Measurements from ENCODE around the gene CLMP. TPM values are rescaled to one million over a fixed set of nuclear protein-coding genes. Genes with fewer than 3 reads are reported as not detected.

CLMP gene
- polyA plus RNA-seq, 3 donors: 0.33 TPM; not detected in 2

DNA sequence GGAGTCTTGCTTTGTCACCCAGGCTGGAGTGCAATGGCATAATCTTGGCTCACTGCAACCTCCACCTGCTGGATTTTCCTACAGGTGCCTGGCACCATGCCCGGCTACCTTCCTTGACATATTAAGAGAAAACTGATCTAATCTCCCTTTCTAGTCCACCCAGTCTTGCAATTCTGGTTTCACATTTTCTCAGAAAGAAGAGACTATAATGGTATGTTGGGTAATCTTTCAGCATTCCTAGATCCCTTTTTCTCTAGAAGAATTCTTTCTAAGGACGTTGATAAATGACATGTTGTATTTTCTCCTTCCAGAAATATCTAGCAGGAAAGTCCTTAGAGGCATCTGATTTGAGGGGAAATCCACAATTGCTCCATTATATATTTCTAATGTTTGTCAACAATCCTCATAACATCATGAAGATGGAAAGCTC lies 122.7 kb downstream of the CLMP start:
- H3K27ac ChIP-seq (ENCODE audit: low read depth in 1 of 2, low read length in 2 of 2): no peak overlapping the region
- no peaks in the 10 kb centered on the region for H3K9me3 ChIP-seq (replicated peaks in 1 of 2; ENCODE audit: control insufficient read depth in 1 of 2, insufficient read depth in 1 of 2, low read length in 2 of 2)
- peaks cover 0 to 2% (median 0%) of the 10 kb centered on the region in 3 donors for H3K27me3 Mint-ChIP-seq (ENCODE audit: low read depth in 3 of 3)
- no peaks in the 10 kb centered on the region for H4K20me1 ChIP-seq (ENCODE audit: insufficient read depth, low read length)
- H3K36me3 Mint-ChIP-seq: peaks cover 3 to 4% of the 10 kb centered on the region in 2 donors
- no peaks in the 10 kb centered on the region for H3K36me3 ChIP-seq (replicated peaks in 1 of 2; ENCODE audit: control insufficient read depth in 1 of 2, insufficient read depth in 2 of 2, low read length in 2 of 2)
- no peaks in the 10 kb centered on the region for H3K9me3 Mint-ChIP-seq
- H3K4me2 ChIP-seq (replicated peaks; ENCODE audit: extremely low read depth, low read length, poor library complexity, severe bottlenecking): no peak overlapping the region
- no peaks in the 10 kb centered on the region for H3K27me3 ChIP-seq (ENCODE audit: control insufficient read depth in 2 of 2, insufficient read depth in 2 of 2, low read length in 2 of 2)
- peaks cover 8% of the 10 kb centered on the region for H3K79me2 ChIP-seq (ENCODE audit: insufficient read depth, low read length)
- H3K4me3 ChIP-seq (replicated peaks in 1 of 3; ENCODE audit: low read depth in 2 of 3, low read length in 3 of 3): no peak overlapping the region
- WGBS (ENCODE audit: insufficient coverage): no CpG with 5 or more reads among the region's 2 CpGs
- H3K4me3 Mint-ChIP-seq: no peak overlapping the region
- peaks cover 43 to 49% of the 10 kb centered on the region in 2 donors for H3K4me1 ChIP-seq (ENCODE audit: control insufficient read depth in 1 of 2, insufficient read depth in 2 of 2, low read length in 2 of 2)
- intact Hi-C loops (cut with micrococcal nuclease): no loop called here
- H3K27ac Mint-ChIP-seq: peak overlapping the region in 1 of 7 donors; percentile 85
- no peak overlapping the region for H3K9ac ChIP-seq (ENCODE audit: insufficient read depth, low read length, poor library complexity, severe bottlenecking)
- no peak overlapping the region for H2AFZ ChIP-seq (ENCODE audit: insufficient read depth, low read depth, low read length, poor library complexity, severe bottlenecking)
- H3K4me1 Mint-ChIP-seq: peaks cover 45% of the 10 kb centered on the region
- DNase-seq: peak in 1 of 3 donors; percentile 39
- TF ChIP-seq, protein P1, sequence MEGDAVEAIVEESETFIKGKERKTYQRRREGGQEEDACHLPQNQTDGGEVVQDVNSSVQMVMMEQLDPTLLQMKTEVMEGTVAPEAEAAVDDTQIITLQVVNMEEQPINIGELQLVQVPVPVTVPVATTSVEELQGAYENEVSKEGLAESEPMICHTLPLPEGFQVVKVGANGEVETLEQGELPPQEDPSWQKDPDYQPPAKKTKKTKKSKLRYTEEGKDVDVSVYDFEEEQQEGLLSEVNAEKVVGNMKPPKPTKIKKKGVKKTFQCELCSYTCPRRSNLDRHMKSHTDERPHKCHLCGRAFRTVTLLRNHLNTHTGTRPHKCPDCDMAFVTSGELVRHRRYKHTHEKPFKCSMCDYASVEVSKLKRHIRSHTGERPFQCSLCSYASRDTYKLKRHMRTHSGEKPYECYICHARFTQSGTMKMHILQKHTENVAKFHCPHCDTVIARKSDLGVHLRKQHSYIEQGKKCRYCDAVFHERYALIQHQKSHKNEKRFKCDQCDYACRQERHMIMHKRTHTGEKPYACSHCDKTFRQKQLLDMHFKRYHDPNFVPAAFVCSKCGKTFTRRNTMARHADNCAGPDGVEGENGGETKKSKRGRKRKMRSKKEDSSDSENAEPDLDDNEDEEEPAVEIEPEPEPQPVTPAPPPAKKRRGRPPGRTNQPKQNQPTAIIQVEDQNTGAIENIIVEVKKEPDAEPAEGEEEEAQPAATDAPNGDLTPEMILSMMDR (IDR thresholded peaks at IDR 0.05): no peak

DNA sequence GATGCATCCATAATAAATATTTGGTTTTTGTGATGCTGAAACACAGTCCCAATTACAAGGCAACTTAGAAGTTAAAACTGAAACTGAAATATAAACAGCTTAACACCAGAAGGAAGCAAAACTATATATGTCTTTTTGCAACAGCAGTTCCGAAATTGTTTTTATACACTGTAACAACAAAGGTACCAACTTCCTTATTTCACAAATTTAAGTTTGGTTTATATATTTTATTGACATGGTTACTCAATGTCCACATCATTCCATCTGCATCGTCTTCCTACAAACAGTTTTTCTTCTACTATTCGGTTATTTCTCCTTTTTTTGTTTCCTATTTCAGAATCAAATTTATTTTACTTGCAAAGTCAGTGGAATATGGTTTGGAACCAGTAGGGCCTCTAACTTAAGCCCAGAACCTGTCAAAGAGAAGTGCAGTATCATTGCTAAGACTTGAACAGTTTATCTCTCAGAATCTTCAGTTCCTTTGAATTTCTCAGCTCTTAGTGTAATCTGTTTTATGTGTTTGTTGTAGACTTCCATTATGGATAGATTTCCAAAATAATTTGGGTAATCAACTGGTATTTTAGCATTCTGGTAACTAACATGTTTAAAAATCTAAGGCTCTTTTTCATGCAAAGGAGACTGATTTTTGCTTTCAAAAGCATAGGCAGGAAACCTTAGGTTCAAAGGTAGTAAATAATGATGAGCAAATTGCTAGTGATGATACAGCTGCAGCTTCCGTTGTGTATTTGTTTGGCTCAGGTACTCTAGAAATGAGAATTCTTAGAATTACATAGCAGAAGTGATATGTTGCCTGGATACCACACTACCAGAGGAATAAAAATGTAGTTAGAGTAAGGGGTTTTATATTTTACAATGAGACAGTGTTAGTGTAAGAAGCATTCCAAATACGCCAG lies 124.9 kb downstream of the CLMP start:
- peak overlapping the region; percentile 40 to 72 (median 72) for H3K4me3 ChIP-seq (replicated peaks in 1 of 3; ENCODE audit: low read depth in 2 of 3, low read length in 3 of 3)
- intact Hi-C loops (cut with micrococcal nuclease): no loop called here
- DNase-seq: peak; percentile 44 to 58 (median 48)
- Mint-ChIP-seq H3K27ac (peak overlapping the region; percentile 82 to 94 (median 92)), H3K4me1 (peaks cover 53% of the 10 kb centered on the region), H3K4me3 (peak overlapping the region; percentile 66 to 83), H3K27me3 (ENCODE audit: low read depth in 3 of 3) (peaks cover 0 to 2% (median 0%) of the 10 kb centered on the region in 3 donors), H3K36me3 (peaks cover 3 to 9% of the 10 kb centered on the region in 2 donors), H3K9me3 (no peaks in the 10 kb centered on the region)
- H3K4me1 ChIP-seq (ENCODE audit: control insufficient read depth in 1 of 2, insufficient read depth in 2 of 2, low read length in 2 of 2): peaks cover 43 to 61% of the 10 kb centered on the region in 2 donors
- H4K20me1 ChIP-seq (ENCODE audit: insufficient read depth, low read length): no peaks in the 10 kb centered on the region
- TF ChIP-seq, protein P1 (IDR thresholded peaks at IDR 0.05): no peak
- H3K27ac ChIP-seq (ENCODE audit: low read depth in 1 of 2, low read length in 2 of 2): peak overlapping the region in 1 of 2 donors; percentile 85
- no peak overlapping the region for H2AFZ ChIP-seq (ENCODE audit: insufficient read depth, low read depth, low read length, poor library complexity, severe bottlenecking)
- H3K4me2 ChIP-seq (replicated peaks; ENCODE audit: extremely low read depth, low read length, poor library complexity, severe bottlenecking): peak overlapping the region; percentile 68
- peak overlapping the region; percentile 44 for H3K9ac ChIP-seq (ENCODE audit: insufficient read depth, low read length, poor library complexity, severe bottlenecking)
- H3K79me2 ChIP-seq (ENCODE audit: insufficient read depth, low read length): peaks cover 24% of the 10 kb centered on the region
- no peaks in the 10 kb centered on the region for H3K27me3 ChIP-seq (ENCODE audit: control insufficient read depth in 2 of 2, insufficient read depth in 2 of 2, low read length in 2 of 2)
- no peaks in the 10 kb centered on the region for H3K36me3 ChIP-seq (replicated peaks in 1 of 2; ENCODE audit: control insufficient read depth in 1 of 2, insufficient read depth in 2 of 2, low read length in 2 of 2)
- no CpG with 5 or more reads among the region's 5 CpGs for WGBS (ENCODE audit: insufficient coverage)
- H3K9me3 ChIP-seq (replicated peaks in 1 of 2; ENCODE audit: control insufficient read depth in 1 of 2, insufficient read depth in 1 of 2, low read length in 2 of 2): no peaks in the 10 kb centered on the region
